GM12874 (cell line): Measurements from ENCODE around the gene CEACAM16.

Source experiments
- TF ChIP-seq, protein P1 (sequence below): IDR thresholded peaks from 2 replicates; pipeline ENCODE4 v1.5.1; 2011; ENCODE audit warnings: low read depth, mild to moderate bottlenecking, control low read depth, low read length, moderate library complexity; ENCODE audit not compliant: insufficient read depth

CEACAM16 gene

GRCh38 chr19:44698492-44699201 is at the start of gene CEACAM16:
CEACAM16 (plus strand) TSS chr19:44699151; CDS start chr19:44701457, 2,306 bp downstream.
- TF ChIP-seq, protein P1, sequence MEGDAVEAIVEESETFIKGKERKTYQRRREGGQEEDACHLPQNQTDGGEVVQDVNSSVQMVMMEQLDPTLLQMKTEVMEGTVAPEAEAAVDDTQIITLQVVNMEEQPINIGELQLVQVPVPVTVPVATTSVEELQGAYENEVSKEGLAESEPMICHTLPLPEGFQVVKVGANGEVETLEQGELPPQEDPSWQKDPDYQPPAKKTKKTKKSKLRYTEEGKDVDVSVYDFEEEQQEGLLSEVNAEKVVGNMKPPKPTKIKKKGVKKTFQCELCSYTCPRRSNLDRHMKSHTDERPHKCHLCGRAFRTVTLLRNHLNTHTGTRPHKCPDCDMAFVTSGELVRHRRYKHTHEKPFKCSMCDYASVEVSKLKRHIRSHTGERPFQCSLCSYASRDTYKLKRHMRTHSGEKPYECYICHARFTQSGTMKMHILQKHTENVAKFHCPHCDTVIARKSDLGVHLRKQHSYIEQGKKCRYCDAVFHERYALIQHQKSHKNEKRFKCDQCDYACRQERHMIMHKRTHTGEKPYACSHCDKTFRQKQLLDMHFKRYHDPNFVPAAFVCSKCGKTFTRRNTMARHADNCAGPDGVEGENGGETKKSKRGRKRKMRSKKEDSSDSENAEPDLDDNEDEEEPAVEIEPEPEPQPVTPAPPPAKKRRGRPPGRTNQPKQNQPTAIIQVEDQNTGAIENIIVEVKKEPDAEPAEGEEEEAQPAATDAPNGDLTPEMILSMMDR, result no peak

DNA sequence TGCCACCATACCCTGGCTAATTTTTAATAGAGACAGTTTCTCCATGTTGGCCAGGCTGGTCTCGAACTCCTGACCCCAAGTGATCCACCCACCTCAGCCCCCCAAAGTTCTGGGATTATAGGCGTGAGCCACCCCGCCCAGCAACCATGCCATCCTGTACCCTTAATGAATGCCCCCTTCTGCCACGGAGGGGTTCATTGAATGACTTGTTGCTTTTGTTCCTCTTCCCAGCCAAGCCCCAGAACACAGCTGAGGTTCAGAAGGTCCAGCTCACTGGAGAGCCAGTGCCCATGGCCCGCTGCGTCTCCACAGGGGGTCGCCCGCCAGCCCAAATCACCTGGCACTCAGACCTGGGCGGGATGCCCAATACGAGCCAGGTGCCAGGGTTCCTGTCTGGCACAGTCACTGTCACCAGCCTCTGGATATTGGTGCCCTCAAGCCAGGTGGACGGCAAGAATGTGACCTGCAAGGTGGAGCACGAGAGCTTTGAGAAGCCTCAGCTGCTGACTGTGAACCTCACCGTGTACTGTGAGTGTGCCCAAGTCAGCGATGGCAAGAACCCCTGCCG is 49.3 kb upstream of the CEACAM16 start:
- TF ChIP-seq, protein P1, result no peak

GRCh38 chr19:44653343-44653742 is 45.6 kb upstream of the CEACAM16 start:
- TF ChIP-seq, protein P1, result no peak

DNA sequence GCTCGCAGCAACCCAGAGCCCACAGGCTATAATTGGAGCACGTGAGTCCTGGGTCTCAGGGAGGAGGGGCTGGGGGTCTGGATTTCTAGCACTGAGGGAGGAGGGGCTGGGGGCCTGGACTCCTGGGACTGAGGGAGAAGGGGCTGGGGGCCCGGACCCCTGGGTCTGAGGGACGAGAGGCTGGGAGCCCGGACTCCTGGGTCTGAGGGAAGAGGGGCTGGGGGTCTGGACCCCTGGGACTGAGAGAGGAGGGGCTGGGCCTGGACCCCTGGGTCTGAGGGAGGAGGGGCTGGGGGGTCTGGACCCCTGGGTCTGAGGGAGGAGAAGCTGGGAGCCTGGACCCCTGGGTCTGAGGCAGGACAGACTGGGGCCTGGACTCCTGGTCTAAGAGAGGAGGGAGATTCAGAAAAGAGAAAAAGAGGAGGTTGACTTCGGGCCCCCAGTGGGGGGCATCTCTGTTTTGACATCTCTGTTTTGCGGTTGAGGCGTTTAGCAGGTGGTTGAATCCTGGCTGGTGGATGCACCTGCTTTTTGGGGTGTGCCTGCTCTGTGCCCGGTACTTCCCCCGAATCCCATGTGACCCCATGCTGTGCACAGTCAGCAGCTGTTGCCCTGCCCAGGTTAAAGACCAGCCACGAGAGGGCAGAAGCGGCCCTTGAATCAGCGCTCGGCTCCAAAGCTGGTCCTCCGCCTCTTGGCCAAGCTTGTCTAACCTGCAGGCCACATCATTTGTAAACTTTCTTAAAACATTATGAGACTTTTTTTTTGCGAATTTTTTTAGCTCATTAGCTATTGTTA is 44.8 kb upstream of the CEACAM16 start:
- TF ChIP-seq, protein P1, result peak; percentile 79

DNA sequence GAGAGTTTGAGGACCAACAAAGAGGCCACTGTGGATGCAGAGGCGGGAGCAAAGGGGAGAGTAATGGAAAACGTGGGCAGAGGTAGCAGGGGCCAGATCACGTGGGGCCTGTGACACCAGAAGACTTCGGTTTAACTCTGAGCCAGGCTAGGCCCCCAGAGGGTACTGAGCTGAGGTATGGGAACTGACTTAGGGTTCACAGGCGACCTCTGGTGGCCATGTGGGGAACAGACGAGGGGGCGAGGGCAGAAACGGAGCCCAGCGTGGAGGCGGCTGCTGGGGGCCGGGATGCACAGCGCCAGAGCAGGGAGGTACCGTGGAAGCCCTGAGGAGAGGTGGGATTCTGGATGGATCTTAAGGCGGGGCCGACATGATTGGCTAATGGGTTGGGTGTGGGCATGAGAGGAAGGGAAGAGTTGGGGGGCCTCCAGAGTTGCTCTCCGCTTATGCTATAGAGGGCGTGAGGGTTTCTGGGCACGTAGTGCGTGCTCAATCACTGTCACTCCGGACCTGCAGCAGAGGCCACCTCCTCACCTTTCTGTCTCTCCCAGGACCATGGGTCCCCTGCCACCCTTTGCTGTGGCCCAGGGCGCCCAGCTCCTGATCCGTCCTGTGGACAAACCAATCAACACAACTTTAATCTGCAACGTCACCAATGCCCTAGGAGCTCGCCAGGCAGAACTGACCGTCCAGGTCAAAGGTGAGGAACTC is 41.6 kb upstream of the CEACAM16 start:
- TF ChIP-seq, protein P1, result peak; percentile 96

GRCh38 chr19:44658069-44658733 is 40.8 kb upstream of the CEACAM16 start:
- TF ChIP-seq, protein P1, result no peak
